Type B pancreatic cell (in vitro differentiated cells): ENCODE data around the gene INPP5K. TPM values are rescaled to one million over a fixed set of nuclear protein-coding genes. Genes with fewer than 3 reads are reported as not detected.

Experiments
- DNase-seq: peaks from one replicate; pipeline ENCODE4 v3.0.0; 2021; ENCODE audit warnings: mixed read lengths; ENCODE audit not compliant: unreplicated experiment; ENCODE audit errors: extremely low spot score
- H3K27ac Mint-ChIP-seq: 2 replicates; pipeline ENCODE4 v1.8.0; 2021; ENCODE audit warnings: mild to moderate bottlenecking, mixed read lengths
- H3K27me3 Mint-ChIP-seq: 2 replicates; pipeline ENCODE4 v1.8.0; 2021; ENCODE audit warnings: mixed read lengths
- H3K36me3 Mint-ChIP-seq: 2 replicates; pipeline ENCODE4 v1.8.0; 2021; ENCODE audit warnings: mixed read lengths
- H3K4me1 Mint-ChIP-seq: one replicate; pipeline ENCODE4 v1.8.0; 2021; ENCODE audit warnings: mixed read lengths; ENCODE audit not compliant: unreplicated experiment
- H3K4me3 Mint-ChIP-seq: 2 replicates; pipeline ENCODE4 v1.8.0; 2021; ENCODE audit warnings: mild to moderate bottlenecking, mixed read lengths
- H3K9me3 Mint-ChIP-seq: 2 replicates; pipeline ENCODE4 v1.8.0; 2021; ENCODE audit warnings: mixed read lengths
- total RNA-seq: library from RNA; stranded (reverse); gene quantifications from 2 replicates; pipeline ENCODE4 v1.2.1, GENCODE V29; 2021; ENCODE audit warnings: low replicate concordance
- TF ChIP-seq, protein P1 (sequence below): fragments of 200-600 bp; sonication (generic); conservative IDR thresholded peaks from 2 replicates; pipeline ENCODE4 v1.5.0; 2021; ENCODE audit warnings: antibody characterized with exemption, mild to moderate bottlenecking

The INPP5K gene
- total RNA-seq, 1 donor from 2014 or later: 21.2 TPM

DNA sequence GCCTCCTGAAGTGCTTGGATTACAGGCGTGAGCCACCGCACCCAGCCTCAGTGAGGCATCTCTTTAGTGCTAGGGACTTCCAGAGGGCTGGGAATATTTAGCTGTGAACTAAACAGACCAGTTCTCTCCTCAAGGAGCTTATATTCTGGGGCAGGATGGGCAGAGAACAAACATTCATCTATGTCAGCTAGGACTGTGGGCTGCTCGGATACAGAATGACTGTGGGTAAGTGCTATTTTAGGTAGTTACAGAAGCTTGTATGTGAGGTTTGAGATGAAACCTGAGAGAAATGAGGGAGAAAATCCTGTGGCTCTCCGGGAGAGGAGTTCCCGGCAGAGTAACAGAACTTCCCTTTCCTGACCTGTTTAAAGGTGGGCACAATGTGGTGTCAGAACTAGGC, 6.2 kb upstream of the INPP5K start:
- Mint-ChIP-seq H3K27me3 (no peaks in the 10 kb centered on the region), H3K36me3 (no peaks in the 10 kb centered on the region), H3K4me3 (no peak overlapping the region), H3K9me3 (no peaks in the 10 kb centered on the region), H3K27ac (no peak overlapping the region), H3K4me1 (no peaks in the 10 kb centered on the region)
- DNase-seq: no peak
- TF ChIP-seq, protein P1, sequence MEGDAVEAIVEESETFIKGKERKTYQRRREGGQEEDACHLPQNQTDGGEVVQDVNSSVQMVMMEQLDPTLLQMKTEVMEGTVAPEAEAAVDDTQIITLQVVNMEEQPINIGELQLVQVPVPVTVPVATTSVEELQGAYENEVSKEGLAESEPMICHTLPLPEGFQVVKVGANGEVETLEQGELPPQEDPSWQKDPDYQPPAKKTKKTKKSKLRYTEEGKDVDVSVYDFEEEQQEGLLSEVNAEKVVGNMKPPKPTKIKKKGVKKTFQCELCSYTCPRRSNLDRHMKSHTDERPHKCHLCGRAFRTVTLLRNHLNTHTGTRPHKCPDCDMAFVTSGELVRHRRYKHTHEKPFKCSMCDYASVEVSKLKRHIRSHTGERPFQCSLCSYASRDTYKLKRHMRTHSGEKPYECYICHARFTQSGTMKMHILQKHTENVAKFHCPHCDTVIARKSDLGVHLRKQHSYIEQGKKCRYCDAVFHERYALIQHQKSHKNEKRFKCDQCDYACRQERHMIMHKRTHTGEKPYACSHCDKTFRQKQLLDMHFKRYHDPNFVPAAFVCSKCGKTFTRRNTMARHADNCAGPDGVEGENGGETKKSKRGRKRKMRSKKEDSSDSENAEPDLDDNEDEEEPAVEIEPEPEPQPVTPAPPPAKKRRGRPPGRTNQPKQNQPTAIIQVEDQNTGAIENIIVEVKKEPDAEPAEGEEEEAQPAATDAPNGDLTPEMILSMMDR: no peak

DNA sequence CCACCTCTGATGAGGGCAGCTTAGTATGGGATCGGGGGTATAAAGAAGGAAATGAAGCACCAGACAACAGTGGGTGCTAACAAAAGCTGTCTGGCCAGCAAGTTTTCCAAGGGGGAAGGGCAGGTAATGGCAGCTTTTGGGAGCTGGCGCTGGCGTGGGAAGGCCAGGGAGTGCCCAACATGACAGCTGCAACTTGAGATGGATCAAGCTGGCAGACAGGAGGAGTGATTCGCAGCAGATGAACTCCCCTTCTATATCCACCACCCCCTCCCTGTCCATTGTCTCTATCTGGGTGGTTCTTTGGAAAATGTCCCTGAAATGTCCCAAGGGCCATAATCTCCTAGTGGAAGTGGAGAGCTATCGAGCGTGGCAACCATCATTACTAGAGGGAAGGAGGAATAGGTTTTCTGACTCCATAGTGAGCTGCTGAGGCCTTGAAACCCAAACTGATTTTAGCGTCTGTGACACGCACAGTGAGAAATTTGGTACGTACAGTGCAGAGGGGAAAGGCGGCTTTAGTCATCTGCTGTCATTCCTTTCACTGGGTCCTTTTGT, 4.8 kb upstream of the INPP5K start:
- TF ChIP-seq, protein P1: no peak
- DNase-seq: no peak
- no peak overlapping the region for H3K4me3 Mint-ChIP-seq
- peak overlapping the region; percentile 13 for H3K27ac Mint-ChIP-seq
- H3K36me3 Mint-ChIP-seq: no peaks in the 10 kb centered on the region
- no peaks in the 10 kb centered on the region for H3K4me1 Mint-ChIP-seq
- no peaks in the 10 kb centered on the region for H3K9me3 Mint-ChIP-seq
- H3K27me3 Mint-ChIP-seq: no peaks in the 10 kb centered on the region

GRCh38 chr17:1519678-1520077, 3.3 kb upstream of the INPP5K start:
- Mint-ChIP-seq H3K4me1 (peaks cover 8% of the 10 kb centered on the region), H3K4me3 (peak overlapping the region; percentile 46), H3K9me3 (no peaks in the 10 kb centered on the region), H3K27me3 (no peaks in the 10 kb centered on the region), H3K36me3 (no peaks in the 10 kb centered on the region), H3K27ac (no peak overlapping the region)
- TF ChIP-seq, protein P1: no peak
- DNase-seq: no peak

DNA sequence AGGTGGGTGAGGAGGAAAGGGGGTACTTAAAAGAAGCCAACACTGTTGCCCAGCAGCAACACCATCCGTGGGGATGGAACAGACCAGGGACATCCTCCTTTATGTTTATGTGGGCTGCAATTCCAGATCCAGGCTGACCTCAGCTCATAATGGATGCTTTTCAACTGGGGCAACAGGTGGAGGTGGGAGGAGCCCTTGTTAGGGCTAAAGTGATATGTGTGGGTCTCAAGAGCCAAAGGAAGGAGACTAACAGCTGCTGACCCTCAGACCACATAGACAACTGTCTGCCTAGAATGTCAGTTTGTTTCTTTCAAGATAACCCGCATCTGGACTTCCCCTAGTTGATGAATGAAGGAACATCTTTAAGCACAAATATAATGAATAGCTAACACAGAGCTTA, 2.0 kb upstream of the INPP5K start:
- Mint-ChIP-seq H3K4me3 (peak overlapping the region; percentile 83), H3K27ac (peak overlapping the region; percentile 75), H3K27me3 (no peaks in the 10 kb centered on the region), H3K36me3 (no peaks in the 10 kb centered on the region), H3K9me3 (no peaks in the 10 kb centered on the region), H3K4me1 (peaks cover 8% of the 10 kb centered on the region)
- TF ChIP-seq, protein P1: no peak
- DNase-seq: no peak

- H3K27me3 Mint-ChIP-seq: no peaks in the 10 kb centered on the region
- DNase-seq: no peak
- TF ChIP-seq, protein P1: peak; percentile 73
Observed at GRCh38 chr17:1515640-1516387, 598 bp downstream of the INPP5K start.

More at GRCh38 chr17:1515640-1516387, 598 bp downstream of the INPP5K start:
- H3K36me3 Mint-ChIP-seq: no peaks in the 10 kb centered on the region
- H3K4me3 Mint-ChIP-seq: peak overlapping the region; percentile 96
- H3K4me1 Mint-ChIP-seq: peaks cover 8% of the 10 kb centered on the region
- H3K9me3 Mint-ChIP-seq: no peaks in the 10 kb centered on the region
- H3K27ac Mint-ChIP-seq: peak overlapping the region; percentile 98
